H9 (cell line): Measurements from ENCODE around the gene NHERF2. TPM values are rescaled to one million over a fixed set of nuclear protein-coding genes. Genes with fewer than 3 reads are reported as not detected.

Experiments
- DNase-seq: peaks from one replicate; pipeline ENCODE4 v3.0.0-alpha.2; 2017
- H2AFZ ChIP-seq: one replicate; pipeline ENCODE4 v1.6.1; 2013; ENCODE audit warnings: mild to moderate bottlenecking, low read length, control low read depth, moderate library complexity
- H2AK5ac ChIP-seq: 2 replicates; pipeline ENCODE4 v1.6.1; 2013; ENCODE audit warnings: low read length, control low read depth, mixed read lengths; ENCODE audit not compliant: insufficient read length
- H2BK120ac ChIP-seq: one replicate; pipeline ENCODE4 v1.6.1; 2013; ENCODE audit warnings: low read depth, mild to moderate bottlenecking, low read length, control low read depth, inconsistent platforms; ENCODE audit not compliant: poor library complexity, severe bottlenecking
- H2BK12ac ChIP-seq: 2 replicates; pipeline ENCODE4 v1.6.1; 2013; ENCODE audit warnings: low read length, control low read depth, mixed read lengths, low read depth; ENCODE audit not compliant: insufficient read length
- H2BK15ac ChIP-seq: 2 replicates; pipeline ENCODE4 v1.6.1; 2013; ENCODE audit warnings: low read depth, low read length, control low read depth
- H2BK20ac ChIP-seq: one replicate; pipeline ENCODE4 v1.6.1; 2013; ENCODE audit warnings: low read depth, mild to moderate bottlenecking, low read length, control low read depth, inconsistent platforms; ENCODE audit not compliant: poor library complexity, severe bottlenecking
- H2BK5ac ChIP-seq: 2 replicates; pipeline ENCODE4 v1.6.1; 2013; ENCODE audit warnings: low read length, control low read depth, mixed read lengths; ENCODE audit not compliant: insufficient read length
- H3K14ac ChIP-seq: 2 replicates; pipeline ENCODE4 v1.6.1; 2013; ENCODE audit warnings: low read length, control low read depth; ENCODE audit not compliant: insufficient read depth
- H3K18ac ChIP-seq: 2 replicates; pipeline ENCODE4 v1.6.1; 2013; ENCODE audit warnings: low read depth, mild to moderate bottlenecking, mixed read lengths, low read length, control low read depth; ENCODE audit not compliant: insufficient read length
- H3K23ac ChIP-seq: 2 replicates; pipeline ENCODE4 v1.6.1; 2013; ENCODE audit warnings: low read length, control low read depth, mixed read lengths, low read depth; ENCODE audit not compliant: insufficient read length
- H3K23me2 ChIP-seq: 2 replicates; pipeline ENCODE4 v1.6.1; 2013; ENCODE audit warnings: low read depth, mild to moderate bottlenecking, mixed read lengths, low read length, control low read depth; ENCODE audit not compliant: insufficient read length, poor library complexity, severe bottlenecking
- H3K27ac ChIP-seq: 2 replicates; pipeline ENCODE4 v1.5.1; 2013; ENCODE audit warnings: low read length, control low read depth, mixed read lengths, low read depth; ENCODE audit not compliant: insufficient read length
- H3K27me3 ChIP-seq: 2 replicates; pipeline ENCODE4 v1.6.1; 2013; ENCODE audit warnings: low read length, control low read depth, inconsistent platforms; ENCODE audit not compliant: insufficient read depth
- H3K4ac ChIP-seq: 2 replicates; pipeline ENCODE4 v1.6.1; 2013; ENCODE audit warnings: low read depth, mild to moderate bottlenecking, control low read depth, inconsistent platforms, low read length, moderate library complexity
- H3K4me1 ChIP-seq: 2 replicates; pipeline ENCODE4 v1.6.1; 2013; ENCODE audit warnings: low read length, control low read depth, inconsistent platforms; ENCODE audit not compliant: insufficient read depth
- H3K4me2 ChIP-seq: 2 replicates; pipeline ENCODE4 v1.6.1; 2013; ENCODE audit warnings: low read length, control low read depth, mixed read lengths; ENCODE audit not compliant: insufficient read length, insufficient read depth
- H3K56ac ChIP-seq: 2 replicates; pipeline ENCODE4 v1.6.1; 2013; ENCODE audit warnings: low read depth, mild to moderate bottlenecking, mixed read lengths, low read length, control low read depth; ENCODE audit not compliant: insufficient read length
- H3K79me1 ChIP-seq: 2 replicates; pipeline ENCODE4 v1.6.1; 2013; ENCODE audit warnings: low read depth, mild to moderate bottlenecking, moderate library complexity, low read length, control low read depth, inconsistent platforms; ENCODE audit not compliant: insufficient read depth, poor library complexity, severe bottlenecking
- H3K79me2 ChIP-seq: 2 replicates; pipeline ENCODE4 v1.6.1; 2013; ENCODE audit warnings: low read length, control low read depth, inconsistent platforms; ENCODE audit not compliant: insufficient read depth
- H3K9ac ChIP-seq: 2 replicates; pipeline ENCODE4 v1.6.1; 2013; ENCODE audit warnings: low read length, control low read depth, mixed read lengths; ENCODE audit not compliant: insufficient read length; ENCODE audit errors: extremely low read depth
- H3K9me3 ChIP-seq: one replicate; pipeline ENCODE4 v1.6.1; 2013; ENCODE audit warnings: low read depth, low read length, inconsistent platforms; ENCODE audit not compliant: control insufficient read depth
- H3T11ph ChIP-seq: one replicate; pipeline ENCODE4 v1.6.1; 2013; ENCODE audit warnings: mild to moderate bottlenecking, low read length, control low read depth, inconsistent platforms
- H4K20me1 ChIP-seq: one replicate; pipeline ENCODE4 v1.6.1; 2013; ENCODE audit not compliant: control insufficient read depth, insufficient read length, insufficient read depth
- H4K5ac ChIP-seq: 2 replicates; pipeline ENCODE4 v1.6.1; 2013; ENCODE audit warnings: low read depth, mild to moderate bottlenecking, mixed read lengths, low read length, control low read depth; ENCODE audit not compliant: insufficient read length
- H4K8ac ChIP-seq: replicated peaks from 2 replicates; pipeline ENCODE4 v1.6.1; 2013; ENCODE audit warnings: low read length, control low read depth, mixed read lengths, low read depth; ENCODE audit not compliant: insufficient read length
- H4K91ac ChIP-seq: 2 replicates; pipeline ENCODE4 v1.6.1; 2013; ENCODE audit warnings: low read depth, mild to moderate bottlenecking, moderate library complexity, mixed read lengths, low read length, control low read depth; ENCODE audit not compliant: insufficient read length
- H3K27ac Mint-ChIP-seq, 3 experiments: 2 replicates in 2 of 3; 3 replicates in 1 of 3; pipeline ENCODE4 v1.8.0; 2020 to 2021; ENCODE audit warnings: mixed read lengths in 3 of 3, mild to moderate bottlenecking in 1 of 3, moderate library complexity in 1 of 3
- H3K27me3 Mint-ChIP-seq: 2 replicates; pipeline ENCODE4 v1.8.0; 2021; ENCODE audit warnings: low read depth, mild to moderate bottlenecking, moderate library complexity, mixed read lengths
- H3K36me3 Mint-ChIP-seq, 3 experiments: 2 replicates in 2 of 3; 3 replicates in 1 of 3; pipeline ENCODE4 v1.8.0; 2020 to 2021; ENCODE audit warnings: low read depth in 3 of 3, mixed read lengths in 3 of 3; ENCODE audit not compliant: insufficient read depth in 1 of 3
- H3K4me1 Mint-ChIP-seq, 2 experiments: 2 replicates each; pipeline ENCODE4 v1.8.0; 2020; ENCODE audit warnings: mixed read lengths in 2 of 2
- H3K4me3 Mint-ChIP-seq, 2 experiments: 2 replicates in 1 of 2; 3 replicates in 1 of 2; pipeline ENCODE4 v1.8.0; 2020 to 2021; ENCODE audit warnings: mild to moderate bottlenecking in 2 of 2, mixed read lengths in 2 of 2, moderate library complexity in 1 of 2
- H3K9me3 Mint-ChIP-seq, 2 experiments: 2 replicates in 1 of 2; 3 replicates in 1 of 2; pipeline ENCODE4 v1.8.0; 2020; ENCODE audit warnings: mild to moderate bottlenecking in 2 of 2, mixed read lengths in 2 of 2, moderate library complexity in 1 of 2
- CTCF ChIP-seq: fragments of 200-600 bp; sonication (generic); conservative IDR thresholded peaks from 3 replicates; pipeline ENCODE4 v1.8.0; 2021; ENCODE audit warnings: antibody characterized with exemption, mild to moderate bottlenecking
- WGBS: extraction: QIAGEN DNeasy Blood & Tissue Kit; methylation state at CpG from one replicate; pipeline ENCODE4 v1.1.7; 2013; ENCODE audit warnings: missing lambda C conversion rate, low lambda C conversion rate, mixed read lengths; ENCODE audit not compliant: insufficient read length; ENCODE audit errors: extremely low coverage; 5-methylcytosine and 5-hydroxymethylcytosine counted together
- total RNA-seq: library from RNA; stranded (reverse); gene quantifications from 2 replicates; pipeline ENCODE4 v1.2.1, GENCODE V29; 2021

Gene NHERF2
- total RNA-seq, 1 experiment from 2014 or later = 15.3 TPM

- H4K8ac ChIP-seq = no peak overlapping the region
- H2AK5ac ChIP-seq = no peak overlapping the region
- H3K9me3 Mint-ChIP-seq = no peaks in the 10 kb centered on the region
- 0 out of 2 replicates have a peak, but pooled peaks cover 3% of the 10 kb centered on the region for H3K4me1 ChIP-seq
- H3K27ac ChIP-seq = no peak overlapping the region
- H2BK15ac ChIP-seq = no peak overlapping the region
- no peak for DNase-seq
- no peak overlapping the region for H3K4me3 Mint-ChIP-seq
- no peak overlapping the region for H2BK5ac ChIP-seq
- H3K79me1 ChIP-seq = no peaks in the 10 kb centered on the region
- H3K9me3 ChIP-seq = no peaks in the 10 kb centered on the region
- no peak overlapping the region for H3K27ac Mint-ChIP-seq
- H3T11ph ChIP-seq = no peak overlapping the region
- no peak overlapping the region for H4K91ac ChIP-seq
- no peak overlapping the region for H4K5ac ChIP-seq
- H3K4ac ChIP-seq = no peak overlapping the region
- no peak overlapping the region for H3K9ac ChIP-seq
- no peaks in the 10 kb centered on the region for H3K27me3 Mint-ChIP-seq
- H2AFZ ChIP-seq = no peak overlapping the region
- peaks cover 11 to 18% of the 10 kb centered on the region in 2 experiments for H3K4me1 Mint-ChIP-seq
- no peak overlapping the region for H3K23ac ChIP-seq
- peaks cover 11% of the 10 kb centered on the region for H3K23me2 ChIP-seq
- no peaks in the 10 kb centered on the region for H4K20me1 ChIP-seq
- no peak overlapping the region for H3K4me2 ChIP-seq
- no peak overlapping the region for H3K18ac ChIP-seq
- no peaks in the 10 kb centered on the region for H3K79me2 ChIP-seq
- H3K14ac ChIP-seq = no peak overlapping the region
- H3K27me3 ChIP-seq = no peaks in the 10 kb centered on the region
- no peak overlapping the region for H2BK12ac ChIP-seq
- H2BK120ac ChIP-seq = no peak overlapping the region
- no peak for TF ChIP-seq CTCF
- H2BK20ac ChIP-seq = no peak overlapping the region
- no peak overlapping the region for H3K56ac ChIP-seq
- WGBS = no CpG with 5 or more reads among the region's 22 CpGs
- H3K36me3 Mint-ChIP-seq = peaks cover 2 to 5% (median 4%) of the 10 kb centered on the region in 3 experiments; a peak in 4 of 7 replicates
These were observed 17.8 kb downstream of the NHERF2 start for GRCh38 chr16:2044541-2044940.
